Measurements from ENCODE around the gene NKAIN2.
"Not testable (repeated sequence)": the region's sequence is repeated elsewhere in the genome, so short reads cannot be mapped to it uniquely, and the experiment has no call there.

NKAIN2 gene

DNA sequence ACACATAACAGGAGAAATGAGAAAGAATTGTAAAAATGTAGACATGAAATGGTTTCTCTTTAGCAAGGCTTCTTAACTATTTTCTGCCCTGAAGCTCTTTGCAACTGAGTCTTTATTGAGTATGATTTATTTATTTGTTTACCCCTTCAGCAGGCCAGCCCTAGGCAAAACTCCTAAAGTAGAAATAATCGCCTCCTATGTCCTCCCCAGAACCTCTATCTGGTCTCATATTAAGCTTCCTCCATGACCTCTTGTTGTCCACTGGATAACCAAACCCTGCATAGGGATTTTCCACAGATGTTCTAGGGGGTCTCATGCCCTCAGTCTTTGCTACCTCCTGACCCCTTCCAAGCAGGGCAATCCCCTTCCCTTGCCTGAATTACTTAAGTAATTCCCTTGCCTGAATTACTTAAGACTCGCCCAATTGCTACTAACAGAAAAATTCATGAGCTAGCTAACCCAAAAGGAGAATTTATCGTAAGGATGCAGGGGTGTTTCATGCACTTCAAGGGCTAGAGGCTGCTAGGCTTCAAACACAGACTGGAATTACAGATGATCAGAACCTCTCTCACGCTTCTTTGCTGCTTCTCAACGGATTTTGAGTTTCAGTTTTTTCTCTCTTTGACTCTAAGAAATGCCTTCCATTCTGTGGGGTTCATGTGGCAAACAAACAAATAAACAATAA is 732.6 kb downstream of the NKAIN2 start:
- DNase-seq, result no peak

DNA sequence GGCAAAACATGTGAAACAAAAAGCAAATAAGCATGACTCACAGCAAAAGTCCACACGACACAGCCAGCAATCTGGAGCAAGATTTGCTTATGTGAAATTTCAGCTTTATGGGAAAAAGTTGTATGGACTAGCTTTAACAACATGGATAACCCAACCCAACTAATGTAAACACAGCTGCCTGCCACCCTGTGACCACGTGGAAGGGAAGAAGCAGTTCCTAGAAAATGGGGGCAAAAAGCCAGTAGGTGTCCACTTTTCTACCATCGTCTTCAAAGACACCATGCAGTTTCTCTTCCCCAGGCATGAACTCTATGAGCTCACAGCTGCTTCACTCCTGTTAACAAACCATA is 733.2 kb downstream of the NKAIN2 start:
- DNase-seq, result no peak

DNA sequence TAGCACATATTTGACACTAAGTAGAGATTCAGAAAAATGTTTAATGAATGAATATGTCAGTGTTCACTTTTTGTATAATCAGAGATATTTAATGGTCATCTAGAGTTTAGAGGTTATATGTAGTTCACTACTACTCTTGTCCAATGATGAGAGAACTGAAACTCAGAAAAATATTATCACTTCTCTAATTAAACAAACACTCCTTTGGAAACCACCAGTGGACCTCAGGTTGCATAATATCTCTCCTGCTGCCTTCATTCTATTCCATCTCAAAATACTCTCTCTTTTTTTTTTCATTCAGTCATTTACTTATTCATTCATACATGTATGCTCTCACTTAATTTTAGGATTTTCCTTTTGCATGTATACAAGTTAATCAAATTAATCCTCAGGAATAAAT is 735.4 kb downstream of the NKAIN2 start:
- DNase-seq, result no peak

DNA sequence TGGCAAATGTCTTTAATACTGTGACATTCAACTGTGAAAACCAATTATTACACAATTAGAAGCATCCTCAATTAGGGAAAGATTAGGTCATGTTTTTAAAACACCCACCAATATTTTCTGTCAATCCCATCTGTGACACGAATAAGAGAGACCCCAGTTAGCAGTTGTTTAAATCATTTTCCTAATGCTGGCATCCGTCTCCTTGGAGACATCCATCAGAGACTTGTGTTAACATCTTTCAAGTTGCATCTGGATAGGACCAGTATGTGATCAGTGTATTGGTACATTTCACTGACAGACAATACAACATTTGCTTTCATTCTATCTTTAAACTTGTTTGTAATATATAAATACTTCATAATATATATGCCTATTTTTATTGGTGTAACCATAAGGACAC is 737.9 kb downstream of the NKAIN2 start:
- no peak for DNase-seq

DNA sequence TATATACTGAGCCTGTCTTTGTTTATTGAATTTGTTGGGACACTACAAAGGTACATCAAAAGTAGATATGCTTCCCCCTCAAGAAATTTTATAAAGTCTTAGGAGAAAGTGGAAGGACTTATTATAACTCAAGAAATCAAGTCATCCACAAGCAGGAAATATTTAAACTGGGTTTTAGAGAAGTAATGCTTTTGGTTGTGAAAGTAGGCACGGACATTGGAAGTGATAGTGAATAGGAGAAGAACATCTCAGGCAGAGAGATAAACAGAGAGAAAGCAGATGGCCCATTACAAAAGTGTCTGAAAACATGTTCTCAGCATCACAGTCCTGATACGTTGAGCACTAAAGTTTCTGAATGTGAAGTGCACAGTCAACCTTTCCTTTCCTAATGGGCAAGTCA is 742.9 kb downstream of the NKAIN2 start:
- DNase-seq, result no peak

DNA sequence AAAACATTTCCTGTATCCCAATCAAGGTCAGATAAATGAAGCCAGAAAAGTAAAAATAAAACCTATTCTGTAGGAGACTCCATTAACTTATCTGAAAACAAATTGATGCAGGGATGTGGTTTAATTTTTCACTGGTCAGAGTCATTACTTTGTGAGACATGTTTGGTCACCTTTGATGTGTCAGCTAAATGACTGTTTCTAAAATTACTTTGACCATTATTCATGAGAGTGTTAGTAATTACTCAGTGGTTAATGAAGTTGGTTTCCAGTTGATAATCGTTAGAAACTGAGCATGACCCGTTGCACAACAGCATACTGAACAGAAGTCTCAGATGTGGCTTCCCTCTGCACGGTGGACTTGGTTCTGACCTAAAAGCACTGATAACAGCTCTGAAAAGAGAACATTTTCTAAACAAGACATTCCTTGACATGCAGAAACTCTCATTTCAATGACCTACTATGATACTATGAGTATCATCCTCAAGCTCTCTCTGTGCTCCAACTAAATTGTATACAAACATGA is 748.1 kb downstream of the NKAIN2 start:
- no peak for DNase-seq

DNA sequence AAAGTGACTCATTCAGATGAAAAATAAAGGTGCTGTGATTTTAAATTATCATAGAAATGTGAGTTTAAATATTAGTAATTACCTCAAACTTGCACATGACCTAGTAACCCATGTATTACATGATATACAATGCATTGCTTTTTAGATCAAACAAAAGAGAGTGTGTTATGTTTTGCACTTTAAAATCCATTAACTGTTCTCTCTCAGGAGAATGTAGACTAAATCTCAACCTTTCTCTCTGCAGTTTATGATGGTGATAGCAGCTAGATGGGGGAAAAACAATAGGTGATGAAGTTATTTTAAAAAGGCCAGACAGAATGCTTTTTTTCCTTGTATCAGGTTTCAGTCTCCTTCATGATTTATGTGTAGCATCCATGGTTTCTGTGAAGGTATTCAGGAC is 754.2 kb downstream of the NKAIN2 start:
- no peak for DNase-seq

DNA sequence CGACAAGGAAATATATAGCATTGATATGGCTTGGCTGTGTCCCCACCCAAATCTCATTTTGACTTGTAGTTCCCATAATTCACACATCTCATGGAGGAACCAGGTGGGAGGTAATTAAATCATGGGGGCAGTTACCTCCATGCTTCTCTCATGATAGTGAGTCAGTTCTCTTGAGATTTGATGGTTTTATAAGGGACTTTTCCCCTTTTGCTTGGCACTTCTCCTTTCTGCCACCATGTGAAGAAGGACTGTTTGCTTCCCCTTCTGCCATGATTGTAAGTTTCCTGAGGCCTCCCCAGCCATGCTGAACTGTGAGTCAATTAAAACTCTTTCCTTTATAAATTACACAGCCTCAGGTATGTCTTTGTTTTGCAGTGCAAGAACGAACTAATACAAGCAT is 756.4 kb downstream of the NKAIN2 start:
- not testable (repeated sequence) for DNase-seq

DNA sequence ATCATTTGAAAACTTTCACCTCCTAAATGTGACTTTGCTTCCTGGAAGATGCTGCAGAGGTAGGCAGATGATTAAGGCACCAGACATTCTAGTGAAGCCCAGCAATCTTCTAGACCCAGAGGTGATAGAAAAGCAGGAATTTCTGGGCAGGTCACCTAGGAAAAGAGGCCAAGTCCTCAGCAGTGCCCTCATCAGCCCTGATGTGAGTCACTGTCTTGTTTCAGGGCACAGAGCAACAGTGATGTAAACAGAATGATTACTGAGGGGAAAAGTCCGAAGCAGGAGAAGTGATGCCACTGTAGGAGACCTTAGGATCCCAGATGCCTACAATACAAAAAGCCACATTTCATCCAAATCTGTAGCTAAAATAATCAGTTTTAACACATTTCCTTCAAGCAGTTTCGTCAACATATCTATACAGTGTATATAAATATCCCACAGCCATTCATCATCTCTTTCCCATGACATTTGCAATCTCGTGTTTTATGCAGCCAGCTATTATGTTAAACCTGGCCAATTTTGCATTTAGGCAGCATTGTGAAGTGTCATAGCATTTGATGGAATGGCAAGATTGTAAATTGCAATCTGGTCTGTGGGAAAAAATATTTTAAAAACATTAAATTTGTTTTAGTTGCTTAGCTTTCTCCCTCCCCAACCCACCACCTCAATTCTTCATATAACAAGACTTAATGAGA is 757.4 kb downstream of the NKAIN2 start:
- no peak for DNase-seq

DNA sequence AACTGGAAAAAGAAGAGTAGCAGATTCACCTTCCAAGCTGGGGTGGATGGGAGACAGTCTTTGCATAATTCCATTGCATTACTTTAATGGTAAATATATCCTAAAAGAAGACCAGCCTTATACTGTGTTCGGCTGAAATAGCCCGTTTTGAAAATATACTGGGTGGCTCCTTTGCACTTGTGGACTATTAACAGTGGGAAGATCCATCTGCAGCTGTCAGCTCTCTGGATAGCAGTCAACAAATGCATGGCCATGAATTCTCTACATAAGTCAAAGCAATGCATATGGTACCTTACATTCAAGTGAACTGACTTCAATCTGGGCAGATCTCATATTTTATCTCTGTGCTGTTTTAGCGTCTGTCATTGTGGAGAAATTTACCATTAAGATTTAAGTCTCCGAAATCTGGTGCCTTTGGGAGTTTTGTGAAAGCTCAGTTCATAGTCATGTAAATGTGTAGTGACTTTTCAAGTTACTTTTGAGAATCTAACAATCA is 758.0 kb downstream of the NKAIN2 start:
- DNase-seq, result no peak

DNA sequence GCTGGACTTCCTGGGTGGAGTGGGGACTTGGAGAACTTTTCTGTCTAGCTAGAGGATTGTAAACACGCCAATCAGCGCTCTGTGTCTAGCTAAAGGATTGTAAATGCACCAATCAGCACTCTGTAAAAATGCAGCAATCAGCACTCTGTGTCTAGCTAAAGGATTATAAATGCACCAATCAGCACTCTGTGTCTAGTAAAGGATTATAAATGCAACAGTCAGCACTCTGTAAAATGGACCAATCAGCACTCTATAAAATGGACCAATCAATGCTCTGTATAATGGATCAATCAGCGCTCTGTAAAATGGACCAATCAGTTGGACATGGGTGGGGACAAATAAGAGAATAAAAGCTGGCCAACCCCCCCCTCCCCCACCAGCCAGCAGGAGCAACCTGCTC is 760.5 kb downstream of the NKAIN2 start:
- not testable (repeated sequence) for DNase-seq

DNA sequence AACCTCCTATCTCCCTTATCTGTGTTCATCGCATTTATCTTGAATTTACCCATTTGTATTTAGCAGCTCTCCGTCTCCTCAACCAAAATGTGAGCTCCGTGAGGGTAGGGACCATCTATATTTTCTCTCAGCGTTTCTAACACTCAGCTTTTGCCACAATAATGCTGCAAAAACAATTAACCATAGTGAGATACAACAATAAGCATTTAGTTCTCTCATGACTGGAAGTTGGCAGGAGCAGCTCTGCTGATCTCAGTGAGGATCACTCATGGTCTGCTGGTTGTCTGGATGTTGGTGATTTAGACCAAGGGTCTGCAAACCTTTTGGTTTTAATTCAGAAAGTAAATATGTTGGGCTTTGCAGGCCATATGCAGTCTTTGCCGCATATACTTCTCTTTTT is 763.7 kb downstream of the NKAIN2 start:
- DNase-seq, result no peak

DNA sequence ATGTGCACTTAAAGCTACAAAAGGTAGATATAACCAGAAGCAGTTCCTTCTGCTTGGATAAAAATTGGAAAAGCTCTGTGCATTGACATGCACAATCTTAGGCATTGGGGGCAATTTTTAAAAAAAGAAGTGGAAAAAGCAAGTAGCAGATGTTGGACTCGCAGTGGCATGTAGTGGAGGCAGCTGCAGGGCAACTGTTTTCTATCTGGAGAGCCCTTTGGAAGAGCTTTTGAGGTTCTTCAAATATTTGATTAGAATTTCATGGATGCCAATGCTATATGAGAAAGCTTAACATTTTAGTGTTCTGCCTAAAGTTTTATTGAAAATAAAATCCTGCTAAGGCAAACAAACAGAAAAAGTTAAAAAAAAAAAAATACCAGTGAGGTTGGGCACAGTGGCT is 770.3 kb downstream of the NKAIN2 start:
- no peak for DNase-seq

DNA sequence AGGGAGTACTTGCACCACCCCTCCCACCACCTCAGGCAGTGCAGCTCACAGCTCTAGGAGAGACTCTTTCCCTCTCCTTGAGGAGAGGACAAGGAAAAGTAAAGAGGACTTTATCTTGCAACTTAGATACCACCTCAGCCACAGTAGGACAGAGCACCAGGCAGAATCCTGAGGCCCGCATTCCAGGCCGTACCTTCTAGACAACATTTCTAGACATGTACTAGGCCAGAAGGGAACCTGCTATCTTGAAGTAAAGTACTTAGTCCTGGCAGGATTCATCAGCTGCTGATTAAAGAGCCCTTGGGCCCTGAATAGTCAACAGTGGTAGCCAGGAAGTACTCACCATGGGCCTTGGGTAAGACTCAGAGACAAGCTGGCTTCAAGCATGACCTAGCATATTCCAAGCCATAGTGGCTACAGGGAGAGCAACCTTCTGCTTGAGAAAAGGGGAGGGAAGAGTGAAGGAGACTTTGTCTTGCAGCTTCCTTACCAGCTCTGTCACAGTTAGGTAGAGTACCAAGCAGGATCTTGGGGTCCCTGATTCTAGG is 774.1 kb downstream of the NKAIN2 start:
- no peak for DNase-seq

DNA sequence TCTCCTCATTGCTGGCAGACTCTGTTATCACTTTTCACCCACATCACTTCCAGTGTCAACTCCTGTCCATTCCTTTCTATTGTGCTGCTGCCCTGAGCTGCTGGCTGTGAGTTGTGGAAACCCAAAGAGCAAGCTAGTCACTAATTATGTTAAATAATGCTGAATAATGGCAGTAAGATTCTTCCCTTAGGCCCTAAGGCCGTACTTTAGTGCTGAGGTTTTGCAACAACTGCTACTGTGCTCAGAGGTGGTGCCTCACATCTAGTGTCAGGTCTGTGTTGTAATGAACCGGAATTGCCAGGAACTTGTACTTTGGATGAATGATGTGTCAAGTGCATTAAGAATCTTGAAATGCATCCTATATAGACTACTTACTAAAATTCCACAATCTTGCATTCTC is 786.3 kb downstream of the NKAIN2 start:
- no peak for DNase-seq

DNA sequence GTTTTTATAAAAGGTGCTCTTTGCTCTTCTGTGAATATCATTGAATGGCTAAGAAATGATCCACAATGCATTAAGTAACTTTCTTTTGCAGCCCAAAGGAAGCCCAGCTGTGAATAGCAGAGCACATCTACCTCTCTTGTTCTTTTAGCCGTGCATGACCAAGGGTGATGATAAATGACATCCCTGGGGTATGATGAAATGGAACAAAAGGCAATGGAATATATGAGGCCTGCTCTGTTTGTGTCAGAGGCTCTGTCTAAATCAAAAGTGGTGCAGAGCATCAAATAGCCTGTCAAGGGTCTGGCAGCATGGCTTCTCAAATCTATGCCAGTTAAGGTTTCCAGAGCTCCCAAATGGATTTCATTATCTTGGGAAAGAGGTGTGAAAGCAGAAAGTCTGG is 796.0 kb downstream of the NKAIN2 start:
- no peak for DNase-seq

DNA sequence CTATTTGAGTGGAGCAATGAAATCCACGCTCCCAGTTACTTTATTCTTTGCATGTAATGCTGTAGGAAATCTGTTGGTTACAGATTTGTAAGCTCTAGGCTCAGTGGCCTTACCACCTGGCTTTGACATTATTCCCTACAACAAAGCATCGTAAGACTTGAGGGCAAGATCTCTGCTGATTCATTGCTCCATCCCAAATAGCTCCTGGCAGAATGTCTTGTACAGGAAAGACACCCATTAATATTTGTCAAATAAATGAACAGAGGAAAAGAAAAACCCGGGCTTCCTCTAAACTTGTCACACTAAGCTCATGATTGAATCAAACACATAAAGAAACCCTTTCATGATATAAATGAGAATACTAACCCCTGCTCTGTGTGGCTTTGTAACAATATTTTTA is 801.1 kb downstream of the NKAIN2 start:
- no peak for DNase-seq

DNA sequence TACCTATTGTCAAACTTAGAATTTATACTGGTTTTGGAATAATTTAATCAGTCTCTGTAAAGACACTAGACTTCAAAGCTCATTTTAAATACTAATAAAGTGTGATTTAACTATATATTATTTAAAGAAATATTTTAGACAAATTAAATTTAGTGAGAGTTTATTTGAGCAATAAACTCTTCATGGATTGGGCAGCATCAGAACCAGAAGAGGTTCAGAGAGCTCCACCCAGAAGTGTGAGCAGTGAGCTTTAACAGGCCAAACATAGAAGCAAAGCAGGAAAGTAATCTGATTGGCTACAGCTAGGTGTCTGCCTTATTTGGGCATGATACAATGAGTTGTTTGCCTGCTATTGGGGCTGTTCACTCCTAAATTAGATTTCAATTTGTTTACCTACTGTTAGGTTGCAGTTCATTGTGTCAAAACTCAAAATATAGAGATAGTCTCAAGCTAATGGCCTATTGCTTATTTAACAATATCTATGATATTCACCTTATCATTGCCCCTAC is 803.5 kb downstream of the NKAIN2 start:
- no peak for DNase-seq

DNA sequence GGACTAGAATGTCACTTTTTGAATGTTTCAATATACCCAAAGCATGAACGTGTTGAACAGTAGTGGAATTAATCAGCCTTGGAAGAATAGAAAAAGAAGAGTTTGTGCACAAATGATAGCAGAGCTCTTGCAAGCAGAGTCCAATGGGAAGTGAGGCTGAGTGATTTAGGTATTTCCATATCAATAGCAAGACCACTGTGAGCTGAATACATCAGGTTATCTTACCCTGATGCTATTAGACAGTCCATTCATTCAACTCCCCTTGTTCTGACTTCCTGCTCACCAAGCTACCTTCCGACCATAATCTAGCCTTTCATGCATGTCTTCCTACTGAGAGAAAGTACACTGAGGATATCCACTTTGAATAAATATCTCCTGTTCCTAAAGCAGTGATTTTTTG is 809.4 kb downstream of the NKAIN2 start:
- DNase-seq, result no peak

DNA sequence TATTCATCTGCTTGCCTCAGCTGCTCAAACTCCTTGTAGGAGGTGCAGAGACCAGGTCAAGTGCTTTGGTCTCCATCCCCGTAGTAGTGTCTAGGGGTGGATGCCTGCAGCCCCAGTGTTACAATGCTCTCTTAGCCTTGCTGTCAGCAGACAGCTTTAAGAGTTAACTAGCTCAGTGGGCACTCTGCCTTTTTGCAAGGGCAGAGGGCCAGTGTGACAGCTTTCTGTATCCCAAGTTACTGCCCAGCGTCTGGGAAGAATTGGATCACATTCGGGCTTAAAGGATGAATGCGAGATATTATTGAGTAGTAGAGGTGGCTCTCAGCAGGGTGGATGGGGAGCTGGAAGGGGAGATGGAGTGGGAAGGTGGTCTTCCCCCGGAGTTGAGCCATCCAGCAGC is 818.7 kb downstream of the NKAIN2 start:
- DNase-seq, result no peak

DNA sequence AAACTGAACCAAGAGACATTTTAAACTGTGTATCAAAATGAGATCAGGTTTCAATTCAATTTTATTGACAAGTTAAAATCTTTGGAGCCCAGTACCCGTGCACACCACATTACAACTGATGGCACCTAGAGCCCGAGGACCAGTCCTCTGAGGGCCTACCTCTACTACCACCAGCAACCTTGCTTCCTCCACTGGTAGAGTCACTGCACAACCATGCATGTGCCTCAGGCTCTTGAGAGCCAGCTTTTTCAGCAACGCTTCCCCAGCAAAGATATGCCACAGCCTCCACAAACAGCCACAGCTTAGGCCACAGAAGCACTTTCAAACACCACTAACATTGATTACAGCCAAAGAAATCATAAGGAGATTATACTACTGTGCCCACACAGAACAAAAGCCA is 830.0 kb downstream of the NKAIN2 start:
- no peak for DNase-seq

DNA sequence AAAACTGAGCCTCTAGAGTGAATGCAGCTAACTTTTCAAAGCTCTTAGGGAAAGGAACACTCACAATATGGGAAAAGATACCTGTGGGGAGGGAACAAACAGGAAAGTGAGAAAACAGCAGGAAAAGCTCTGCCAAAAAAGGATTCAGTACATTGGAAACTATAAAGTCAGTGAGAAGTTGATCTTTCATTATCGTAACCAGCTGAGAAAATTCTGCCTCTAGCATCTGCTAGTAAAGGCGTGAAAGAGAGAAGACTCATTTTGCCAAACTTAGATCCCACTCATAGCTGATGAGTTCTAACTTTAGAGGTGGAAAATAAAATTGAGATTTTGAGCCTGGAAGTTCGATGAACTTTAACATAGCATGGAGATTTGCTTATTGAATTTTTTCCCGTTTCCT is 836.8 kb downstream of the NKAIN2 start:
- no peak for DNase-seq

DNA sequence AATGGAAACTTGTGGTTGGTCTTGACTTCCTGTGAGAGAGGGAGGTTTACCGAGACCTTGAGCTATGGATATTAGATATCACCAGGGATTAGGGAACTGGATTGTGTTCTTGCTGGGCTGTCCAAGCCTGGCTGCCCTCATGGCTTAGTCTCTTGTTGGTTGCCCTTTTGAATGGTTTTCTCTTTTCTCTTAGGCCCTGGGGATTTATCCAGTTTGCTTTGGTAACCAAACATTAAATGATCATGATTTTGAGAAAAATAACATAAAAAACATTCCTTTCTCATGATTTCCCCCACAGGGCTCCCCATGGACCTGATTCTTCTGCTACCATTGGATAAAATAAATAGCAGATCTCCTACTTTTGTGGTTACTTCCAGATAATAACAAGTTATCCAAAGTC is 852.2 kb downstream of the NKAIN2 start:
- no peak for DNase-seq

DNA sequence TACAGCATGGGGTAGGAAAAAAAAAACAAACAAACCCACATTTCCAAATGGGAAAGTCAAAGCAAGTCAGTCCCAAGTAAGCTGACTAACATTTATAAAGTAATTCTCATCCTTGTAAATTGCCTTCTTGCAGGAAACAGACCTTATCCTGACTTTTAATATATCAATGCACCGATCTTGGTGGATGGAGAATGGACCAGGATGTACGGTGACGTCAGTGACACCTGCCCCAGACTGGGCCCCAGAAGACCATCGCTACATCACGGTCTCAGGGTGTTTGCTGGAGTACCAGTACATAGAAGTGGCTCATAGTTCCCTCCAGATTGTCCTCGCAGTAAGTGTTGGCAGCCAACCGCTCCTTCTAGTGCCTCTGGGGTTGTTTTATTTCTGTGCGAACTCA is 854.4 kb downstream of the NKAIN2 start:
- no peak for DNase-seq
